ENCODE measurements around the gene DNAAF5. TPM values are rescaled to one million over a fixed set of nuclear protein-coding genes. Genes with fewer than 3 reads are reported as not detected.

DNAAF5 gene
- total RNA-seq, 2 experiments from 2014 or later = 36.4 to 36.8 TPM

GRCh38 chr7:753190-753589, 26.7 kb downstream of the DNAAF5 start:
- no peak for ATAC-seq
- POLR2A ChIA-PET = no interaction called here
- H3K27me3 Mint-ChIP-seq = no peaks in the 10 kb centered on the region
- CTCF ChIA-PET = no interaction called here
- H3K4me1 Mint-ChIP-seq (ENCODE audit: low read depth) = no peaks in the 10 kb centered on the region
- H3K27ac Mint-ChIP-seq = no peak overlapping the region
- TF ChIP-seq, protein P1, sequence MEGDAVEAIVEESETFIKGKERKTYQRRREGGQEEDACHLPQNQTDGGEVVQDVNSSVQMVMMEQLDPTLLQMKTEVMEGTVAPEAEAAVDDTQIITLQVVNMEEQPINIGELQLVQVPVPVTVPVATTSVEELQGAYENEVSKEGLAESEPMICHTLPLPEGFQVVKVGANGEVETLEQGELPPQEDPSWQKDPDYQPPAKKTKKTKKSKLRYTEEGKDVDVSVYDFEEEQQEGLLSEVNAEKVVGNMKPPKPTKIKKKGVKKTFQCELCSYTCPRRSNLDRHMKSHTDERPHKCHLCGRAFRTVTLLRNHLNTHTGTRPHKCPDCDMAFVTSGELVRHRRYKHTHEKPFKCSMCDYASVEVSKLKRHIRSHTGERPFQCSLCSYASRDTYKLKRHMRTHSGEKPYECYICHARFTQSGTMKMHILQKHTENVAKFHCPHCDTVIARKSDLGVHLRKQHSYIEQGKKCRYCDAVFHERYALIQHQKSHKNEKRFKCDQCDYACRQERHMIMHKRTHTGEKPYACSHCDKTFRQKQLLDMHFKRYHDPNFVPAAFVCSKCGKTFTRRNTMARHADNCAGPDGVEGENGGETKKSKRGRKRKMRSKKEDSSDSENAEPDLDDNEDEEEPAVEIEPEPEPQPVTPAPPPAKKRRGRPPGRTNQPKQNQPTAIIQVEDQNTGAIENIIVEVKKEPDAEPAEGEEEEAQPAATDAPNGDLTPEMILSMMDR (IDR thresholded peaks at IDR 0.05) = no peak
- intact Hi-C loops (cut with micrococcal nuclease) = no loop called here
- peaks cover 26% of the 10 kb centered on the region for H3K36me3 Mint-ChIP-seq (ENCODE audit: low read depth)
- H3K4me3 Mint-ChIP-seq = no peak overlapping the region
- no peaks in the 10 kb centered on the region for H3K9me3 Mint-ChIP-seq
- no peak for DNase-seq

GRCh38 chr7:754531-755412, 28.3 kb downstream of the DNAAF5 start:
- H3K9me3 Mint-ChIP-seq = no peaks in the 10 kb centered on the region
- POLR2A ChIA-PET = no interaction called here
- H3K27me3 Mint-ChIP-seq = no peaks in the 10 kb centered on the region
- CTCF ChIA-PET = no interaction called here
- no peak overlapping the region for H3K4me3 Mint-ChIP-seq
- peaks cover 35% of the 10 kb centered on the region for H3K36me3 Mint-ChIP-seq (ENCODE audit: low read depth)
- intact Hi-C loops (cut with micrococcal nuclease) = no loop called here
- H3K27ac Mint-ChIP-seq = no peak overlapping the region
- H3K4me1 Mint-ChIP-seq (ENCODE audit: low read depth) = no peaks in the 10 kb centered on the region
- TF ChIP-seq, protein P1 (IDR thresholded peaks at IDR 0.05) = no peak
- DNase-seq = no peak
- ATAC-seq = no peak

DNA sequence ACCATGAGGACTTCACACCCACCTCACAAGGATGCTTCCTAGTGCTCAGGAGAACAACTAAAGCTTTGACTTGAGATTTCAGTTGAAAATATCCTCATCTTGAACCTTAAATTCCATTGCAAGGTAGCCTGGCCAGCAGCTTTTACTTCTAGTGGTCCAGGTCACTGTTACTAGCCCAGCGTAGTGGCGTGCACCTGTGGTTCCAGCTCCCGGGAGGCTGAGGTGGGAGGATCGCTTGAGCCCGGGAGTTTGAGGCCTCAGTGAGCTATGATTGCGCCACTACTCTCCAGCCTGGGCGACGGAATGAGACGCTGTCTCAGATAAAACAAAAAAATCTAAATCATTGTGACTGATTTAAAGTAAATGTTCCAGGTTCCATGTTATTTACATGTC, 28.9 kb downstream of the DNAAF5 start:
- H3K27me3 Mint-ChIP-seq = no peaks in the 10 kb centered on the region
- intact Hi-C loops (cut with micrococcal nuclease) = no loop called here
- H3K36me3 Mint-ChIP-seq (ENCODE audit: low read depth) = peaks cover 39% of the 10 kb centered on the region
- TF ChIP-seq, protein P1 (IDR thresholded peaks at IDR 0.05) = no peak
- ATAC-seq = no peak
- no peaks in the 10 kb centered on the region for H3K9me3 Mint-ChIP-seq
- no peak overlapping the region for H3K27ac Mint-ChIP-seq
- no peak overlapping the region for H3K4me3 Mint-ChIP-seq
- DNase-seq = no peak
- ChIA-PET POLR2A (no interaction called here), CTCF (no interaction called here)
- H3K4me1 Mint-ChIP-seq (ENCODE audit: low read depth) = no peaks in the 10 kb centered on the region

GRCh38 chr7:756231-756927, 29.9 kb downstream of the DNAAF5 start:
- TF ChIP-seq, protein P1 (IDR thresholded peaks at IDR 0.05) = no peak
- ATAC-seq (no peak), DNase-seq (no peak)
- Mint-ChIP-seq H3K9me3 (no peaks in the 10 kb centered on the region), H3K27ac (no peak overlapping the region), H3K4me3 (no peak overlapping the region), H3K36me3 (ENCODE audit: low read depth) (peaks cover 39% of the 10 kb centered on the region), H3K27me3 (no peaks in the 10 kb centered on the region), H3K4me1 (ENCODE audit: low read depth) (no peaks in the 10 kb centered on the region)
- POLR2A ChIA-PET = no interaction called here
- CTCF ChIA-PET = no interaction called here
- intact Hi-C loops (cut with micrococcal nuclease) = no loop called here

DNA sequence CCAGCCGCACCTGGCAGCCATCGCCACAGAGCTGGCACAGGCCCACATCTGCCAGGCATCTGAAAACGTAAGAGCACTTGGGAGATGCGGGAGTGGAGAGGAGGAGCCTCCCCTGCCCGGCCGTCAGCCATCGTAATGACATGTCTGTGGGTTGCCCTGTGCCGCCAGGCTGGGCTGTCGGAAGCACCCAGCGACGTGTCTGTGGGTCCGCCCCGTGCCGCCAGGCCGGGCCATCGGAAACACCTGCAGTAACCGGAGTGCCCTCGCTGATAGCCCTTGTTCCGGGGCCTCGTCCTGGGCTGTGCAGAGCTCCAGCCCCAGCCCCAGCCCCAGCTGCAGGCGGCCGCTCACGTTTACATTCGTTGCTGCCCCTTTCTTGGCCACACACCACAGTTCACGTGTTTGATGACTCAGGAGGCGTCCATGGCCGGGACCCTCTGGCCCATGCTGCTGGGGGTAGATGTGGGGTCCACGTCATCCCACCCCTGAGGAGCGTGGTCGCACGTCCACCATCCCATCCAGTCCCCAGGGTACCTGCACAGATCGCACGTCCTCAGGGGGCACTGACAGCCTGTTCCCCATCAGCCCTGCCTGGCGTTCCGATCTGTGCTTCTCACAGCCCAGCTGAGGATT, 30.5 kb downstream of the DNAAF5 start:
- Mint-ChIP-seq H3K27ac (no peak overlapping the region), H3K9me3 (no peaks in the 10 kb centered on the region), H3K4me1 (ENCODE audit: low read depth) (no peaks in the 10 kb centered on the region), H3K36me3 (ENCODE audit: low read depth) (peaks cover 37% of the 10 kb centered on the region), H3K27me3 (no peaks in the 10 kb centered on the region), H3K4me3 (no peak overlapping the region)
- CTCF ChIA-PET = no interaction called here
- POLR2A ChIA-PET = interaction anchor here (0.5 kb wide), 1 partner anchor 197 kb away, joined by 3 read pairs; no protein-coding TSS in a partner anchor
- TF ChIP-seq, protein P1 (IDR thresholded peaks at IDR 0.05) = no peak
- no peak for ATAC-seq
- intact Hi-C loops (cut with micrococcal nuclease) = no loop called here
- no peak for DNase-seq

Measured in activated CD8-positive, alpha-beta T cell treated with anti-CD3 and anti-CD28 coated beads for 36 hours (primary cell).